SK-N-SH (cell line): ENCODE measurements around the gene CDK14.
A peak's percentile ranks its signal among the peaks of the same experiment; 100 is the strongest.

Experiments
- CTCF ChIP-seq: fragments of 200-600 bp; sonication (generic); IDR thresholded peaks from 2 replicates; pipeline ENCODE4 v1.6.1; 2017; ENCODE audit warnings: antibody characterized with exemption, mild to moderate bottlenecking, moderate library complexity
- EP300 ChIP-seq, 2 experiments: IDR thresholded peaks; 2 replicates each; pipeline versions ENCODE4 v1.4.0 to v1.6.1; 2012; ENCODE audit warnings: borderline replicate concordance in 1 of 2, low read depth in 1 of 2, low read length in 1 of 2
- EZH2phosphoT487 ChIP-seq: fragments of 200-600 bp; sonication (generic); IDR thresholded peaks from 2 replicates; pipeline ENCODE4 v1.6.1; 2017; ENCODE audit warnings: low read depth, mixed run types, mild to moderate bottlenecking, antibody characterized with exemption, moderate library complexity, borderline replicate concordance
- IRF3 ChIP-seq: fragments of 150-350 bp; IDR thresholded peaks from 2 replicates; pipeline ENCODE4 v1.6.1; 2016; ENCODE audit warnings: mild to moderate bottlenecking, low read depth, low read length
- POLR2AphosphoS5 ChIP-seq: IDR thresholded peaks from 2 replicates; pipeline ENCODE4 v1.6.1; 2012; ENCODE audit warnings: low read depth, low read length
- RAD21 ChIP-seq: IDR thresholded peaks from 2 replicates; pipeline ENCODE4 v1.6.1; 2012; ENCODE audit warnings: mild to moderate bottlenecking, low read length
- RCOR1 ChIP-seq: fragments of 150-350 bp; IDR thresholded peaks from 2 replicates; pipeline ENCODE4 v1.6.1; 2017; ENCODE audit warnings: antibody characterized with exemption, low read length
- REST ChIP-seq: IDR thresholded peaks from 2 replicates; pipeline ENCODE4 v1.6.1; 2012; ENCODE audit warnings: mild to moderate bottlenecking, low read depth, low read length, moderate library complexity
- SIN3A ChIP-seq: IDR thresholded peaks from 2 replicates; pipeline ENCODE4 v1.6.1; 2012; ENCODE audit warnings: low read depth, mild to moderate bottlenecking, low read length, moderate library complexity, borderline replicate concordance
- TAF1 ChIP-seq: IDR thresholded peaks from 2 replicates; pipeline ENCODE4 v1.6.1; 2012; ENCODE audit warnings: low read depth, mild to moderate bottlenecking, low read length, moderate library complexity, borderline replicate concordance
- TEAD4 ChIP-seq: IDR thresholded peaks from 2 replicates; pipeline ENCODE4 v1.4.0; 2012; ENCODE audit warnings: mild to moderate bottlenecking, borderline replicate concordance; ENCODE audit not compliant: insufficient read depth
- USF2 ChIP-seq: fragments of 150-350 bp; IDR thresholded peaks from 2 replicates; pipeline ENCODE4 v1.6.1; 2017; ENCODE audit warnings: antibody characterized with exemption, low read length, low read depth, borderline replicate concordance
- YY1 ChIP-seq: IDR thresholded peaks from 2 replicates; pipeline ENCODE4 v1.4.0; 2012; ENCODE audit warnings: low read depth, mild to moderate bottlenecking

GRCh38 chr7:90692947-90693346 is 96.8 kb downstream of the CDK14 start:
- TF ChIP-seq CTCF (no peak), REST (no peak), YY1 (no peak), SIN3A (no peak), POLR2AphosphoS5 (no peak), IRF3 (no peak), TEAD4 (no peak), USF2 (no peak), TAF1 (no peak), EP300 (IDR thresholded peaks at IDR 0.05; ENCODE audit: borderline replicate concordance in 1 of 2, low read depth in 1 of 2, low read length in 1 of 2) (0 out of 4 replicates have a peak, but pooled peaks of 1 of the 2 experiments have one; percentile 17), RCOR1 (no peak), EZH2phosphoT487 (no peak), RAD21 (no peak)
